ENCODE measurements around the gene TAS2R60. TPM values are rescaled to one million over a fixed set of nuclear protein-coding genes. Genes with fewer than 3 reads are reported as not detected.

Gene TAS2R60
- total and polyA plus RNA-seq, 2 experiments from 2014 or later: not detected

- Histone ChIP-seq H3K27ac (peak overlapping the region; percentile 44), H3K4me3 (peak overlapping the region; percentile 21)
Measured at GRCh38 chr7:143429770-143430698, 13.2 kb upstream of the TAS2R60 start.

GRCh38 chr7:143431109-143431508, 12.1 kb upstream of the TAS2R60 start:
- WGBS, 2 experiments (ENCODE audit: low coverage in 1 of 2, low lambda C conversion rate in 2 of 2, missing lambda C conversion rate in 2 of 2): 68 to 88% methylated on average over 2 of the region's 2 CpGs
- H3F3A ChIP-seq (ENCODE audit: insufficient read depth): peaks cover 14% of the 10 kb centered on the region
- TF ChIP-seq EZH2 (IDR thresholded peaks at IDR 0.05; ENCODE audit: insufficient read depth, poor library complexity, severe bottlenecking) (no peak), EZH2phosphoT487 (IDR thresholded peaks at IDR 0.05; ENCODE audit: insufficient read depth, low read depth) (no peak)

More at GRCh38 chr7:143429770-143430698, 13.2 kb upstream of the TAS2R60 start:
- in situ Hi-C loops (cut with MboI): no loop called here
- H3K36me3 ChIP-seq (ENCODE audit: low read depth): no peaks in the 10 kb centered on the region
- H3K4me1 ChIP-seq (ENCODE audit: insufficient read depth): peaks cover 23% of the 10 kb centered on the region
- 30 to 34% methylated on average over 10 of the region's 10 CpGs for WGBS, 2 experiments (ENCODE audit: low coverage in 1 of 2, low lambda C conversion rate in 2 of 2, missing lambda C conversion rate in 2 of 2)
- no peaks in the 10 kb centered on the region for H3K27me3 ChIP-seq (replicated peaks; ENCODE audit: insufficient read depth)
- no peaks in the 10 kb centered on the region for H3K9me3 ChIP-seq (ENCODE audit: low read depth)
- peak; percentile 60 for DNase-seq
- H3K9ac ChIP-seq: no peak overlapping the region
- 0 out of 2 replicates have a peak, but pooled peaks cover 3% of the 10 kb centered on the region for H3K9me2 ChIP-seq (ENCODE audit: insufficient read depth)
- H3K79me2 ChIP-seq (ENCODE audit: insufficient read depth): no peaks in the 10 kb centered on the region
- TF ChIP-seq EZH2phosphoT487 (IDR thresholded peaks at IDR 0.05; ENCODE audit: insufficient read depth, low read depth) (no peak), EZH2 (IDR thresholded peaks at IDR 0.05; ENCODE audit: insufficient read depth, poor library complexity, severe bottlenecking) (no peak)
- peak overlapping the region; percentile 74 for H3K4me2 ChIP-seq (ENCODE audit: unreplicated experiment)
- no peaks in the 10 kb centered on the region for H4K20me1 ChIP-seq (ENCODE audit: insufficient read depth)
- peak overlapping the region; percentile 79 for H2AFZ ChIP-seq
- H3F3A ChIP-seq (ENCODE audit: insufficient read depth): peaks cover 14% of the 10 kb centered on the region

GRCh38 chr7:143433759-143434158, 9.5 kb upstream of the TAS2R60 start:
- no peaks in the 10 kb centered on the region for H3K9me3 ChIP-seq (ENCODE audit: low read depth)
- H4K20me1 ChIP-seq (ENCODE audit: insufficient read depth): no peaks in the 10 kb centered on the region
- peaks cover 14% of the 10 kb centered on the region for H3F3A ChIP-seq (ENCODE audit: insufficient read depth)
- H3K4me2 ChIP-seq (ENCODE audit: unreplicated experiment): no peak overlapping the region
- H3K79me2 ChIP-seq (ENCODE audit: insufficient read depth): no peaks in the 10 kb centered on the region
- WGBS, 2 experiments (ENCODE audit: low coverage in 1 of 2, low lambda C conversion rate in 2 of 2, missing lambda C conversion rate in 2 of 2): 94 to 97% methylated on average over 4 of the region's 4 CpGs
- no peak for TF ChIP-seq EZH2 (IDR thresholded peaks at IDR 0.05; ENCODE audit: insufficient read depth, poor library complexity, severe bottlenecking)
- TF ChIP-seq EZH2phosphoT487 (IDR thresholded peaks at IDR 0.05; ENCODE audit: insufficient read depth, low read depth): no peak
- no peak overlapping the region for H3K9ac ChIP-seq
- H3K9me2 ChIP-seq (ENCODE audit: insufficient read depth): 0 out of 2 replicates have a peak, but pooled peaks cover 3% of the 10 kb centered on the region
- in situ Hi-C loops (cut with MboI): no loop called here
- no peaks in the 10 kb centered on the region for H3K36me3 ChIP-seq (ENCODE audit: low read depth)
- H2AFZ ChIP-seq: no peak overlapping the region
- peaks cover 29% of the 10 kb centered on the region for H3K4me1 ChIP-seq (ENCODE audit: insufficient read depth)
- H3K4me3 ChIP-seq: no peak overlapping the region
- no peak for DNase-seq
- no peaks in the 10 kb centered on the region for H3K27me3 ChIP-seq (replicated peaks; ENCODE audit: insufficient read depth)
- H3K27ac ChIP-seq: no peak overlapping the region

More at GRCh38 chr7:143431109-143431508, 12.1 kb upstream of the TAS2R60 start:
- Histone ChIP-seq H4K20me1 (ENCODE audit: insufficient read depth) (no peaks in the 10 kb centered on the region), H3K9me3 (ENCODE audit: low read depth) (no peaks in the 10 kb centered on the region), H3K9ac (no peak overlapping the region), H3K27me3 (replicated peaks; ENCODE audit: insufficient read depth) (no peaks in the 10 kb centered on the region), H3K79me2 (ENCODE audit: insufficient read depth) (no peaks in the 10 kb centered on the region), H3K4me1 (ENCODE audit: insufficient read depth) (peaks cover 29% of the 10 kb centered on the region), H3K4me2 (ENCODE audit: unreplicated experiment) (no peak overlapping the region), H3K36me3 (ENCODE audit: low read depth) (no peaks in the 10 kb centered on the region), H2AFZ (no peak overlapping the region), H3K9me2 (ENCODE audit: insufficient read depth) (0 out of 2 replicates have a peak, but pooled peaks cover 3% of the 10 kb centered on the region), H3K27ac (no peak overlapping the region), H3K4me3 (no peak overlapping the region)
- in situ Hi-C loops (cut with MboI): no loop called here
- DNase-seq: no peak

GRCh38 chr7:143434660-143435059, 8.6 kb upstream of the TAS2R60 start:
- TF ChIP-seq EZH2phosphoT487 (IDR thresholded peaks at IDR 0.05; ENCODE audit: insufficient read depth, low read depth): no peak
- TF ChIP-seq EZH2 (IDR thresholded peaks at IDR 0.05; ENCODE audit: insufficient read depth, poor library complexity, severe bottlenecking): no peak
- no peaks in the 10 kb centered on the region for H3K36me3 ChIP-seq (ENCODE audit: low read depth)
- 0 out of 2 replicates have a peak, but pooled peaks cover 3% of the 10 kb centered on the region for H3K9me2 ChIP-seq (ENCODE audit: insufficient read depth)
- peaks cover 29% of the 10 kb centered on the region for H3K4me1 ChIP-seq (ENCODE audit: insufficient read depth)
- peak overlapping the region; percentile 45 for H3K4me3 ChIP-seq
- H2AFZ ChIP-seq: peak overlapping the region; percentile 76
- DNase-seq: peak; percentile 93
- no peaks in the 10 kb centered on the region for H3K9me3 ChIP-seq (ENCODE audit: low read depth)
- no peak overlapping the region for H3K9ac ChIP-seq
- in situ Hi-C loops (cut with MboI): no loop called here
- peak overlapping the region; percentile 69 for H3K4me2 ChIP-seq (ENCODE audit: unreplicated experiment)
- no peaks in the 10 kb centered on the region for H3K27me3 ChIP-seq (replicated peaks; ENCODE audit: insufficient read depth)
- H3F3A ChIP-seq (ENCODE audit: insufficient read depth): peaks cover 14% of the 10 kb centered on the region
- H3K79me2 ChIP-seq (ENCODE audit: insufficient read depth): no peaks in the 10 kb centered on the region
- peak overlapping the region; percentile 26; the same call in 1 of the 2 replicates for H3K27ac ChIP-seq
- no peaks in the 10 kb centered on the region for H4K20me1 ChIP-seq (ENCODE audit: insufficient read depth)
- WGBS, 2 experiments (ENCODE audit: low coverage in 1 of 2, low lambda C conversion rate in 2 of 2, missing lambda C conversion rate in 2 of 2): 1 to 4% methylated on average over 9 of the region's 9 CpGs

All from GM23248 (cell line).